Hepatocyte (in vitro differentiated cells): ENCODE measurements around the gene CCL4L2. TPM values are rescaled to one million over a fixed set of nuclear protein-coding genes. Genes with fewer than 3 reads are reported as not detected.
"Not testable (repeated sequence)": the region's sequence is repeated elsewhere in the genome, so short reads cannot be mapped to it uniquely, and the experiment has no call there.

Experiments used
- DNase-seq: peaks from one replicate; pipeline ENCODE4 v3.0.0-alpha.2; 2016; ENCODE audit warnings: low spot score
- H2AFZ ChIP-seq: fragments of 200-600 bp; sonication (generic); 2 replicates; pipeline ENCODE4 v1.6.0; 2016; ENCODE audit warnings: antibody characterized with exemption, mild to moderate bottlenecking
- H3K27ac ChIP-seq: fragments of 200-600 bp; sonication (generic); 2 replicates; pipeline ENCODE4 v1.5.1; 2016; ENCODE audit warnings: mild to moderate bottlenecking
- H3K27me3 ChIP-seq: fragments of 200-600 bp; sonication (generic); 2 replicates; pipeline ENCODE4 v1.6.1; 2016
- H3K36me3 ChIP-seq: fragments of 200-600 bp; sonication (generic); replicated peaks from 2 replicates; pipeline ENCODE4 v1.5.1; 2016; ENCODE audit warnings: low read depth; ENCODE audit not compliant: insufficient read depth
- H3K4me1 ChIP-seq: fragments of 200-600 bp; sonication (generic); 2 replicates; pipeline ENCODE4 v1.5.1; 2016; ENCODE audit warnings: mild to moderate bottlenecking, moderate library complexity; ENCODE audit not compliant: insufficient read depth
- H3K4me2 ChIP-seq: fragments of 200-600 bp; sonication (generic); 2 replicates; pipeline ENCODE4 v1.6.0; 2016
- H3K4me3 ChIP-seq: fragments of 200-600 bp; sonication (generic); 2 replicates; pipeline ENCODE4 v1.5.1; 2016; ENCODE audit warnings: mild to moderate bottlenecking
- H3K79me2 ChIP-seq: fragments of 200-600 bp; sonication (generic); 2 replicates; pipeline ENCODE4 v1.6.0; 2017; ENCODE audit warnings: mild to moderate bottlenecking
- H3K9me2 ChIP-seq: fragments of 200-600 bp; sonication (generic); replicated peaks from 2 replicates; pipeline ENCODE4 v1.6.0; 2017; ENCODE audit warnings: mild to moderate bottlenecking; ENCODE audit not compliant: insufficient read depth
- H3K9me3 ChIP-seq: fragments of 200-600 bp; sonication (generic); 2 replicates; pipeline ENCODE4 v1.5.1; 2016; ENCODE audit warnings: low read depth, mild to moderate bottlenecking
- H4K20me1 ChIP-seq: fragments of 200-600 bp; sonication (generic); 2 replicates; pipeline ENCODE4 v1.6.0; 2016; ENCODE audit warnings: mild to moderate bottlenecking; ENCODE audit not compliant: insufficient read depth, poor library complexity, severe bottlenecking
- CTCF ChIP-seq: fragments of 200-600 bp; sonication (generic); IDR thresholded peaks from 2 replicates; pipeline ENCODE4 v1.5.1; 2016; ENCODE audit warnings: antibody characterized with exemption, mild to moderate bottlenecking; ENCODE audit not compliant: poor library complexity
- EZH2 ChIP-seq: fragments of 200-600 bp; sonication (generic); IDR thresholded peaks from 2 replicates; pipeline ENCODE4 v1.6.1; 2016; ENCODE audit warnings: antibody characterized with exemption, mild to moderate bottlenecking, borderline replicate concordance
- EZH2phosphoT487 ChIP-seq: fragments of 200-600 bp; sonication (generic); IDR thresholded peaks from one replicate; pipeline ENCODE4 v1.6.1; 2018; ENCODE audit warnings: antibody characterized with exemption, mild to moderate bottlenecking, low read depth, moderate library complexity; ENCODE audit not compliant: unreplicated experiment, severe bottlenecking
- WGBS: methylation state at CpG from one replicate; pipeline ENCODE4 v1.1.6; 2016; ENCODE audit warnings: low lambda C conversion rate; ENCODE audit errors: missing lambda C conversion rate; 5-methylcytosine and 5-hydroxymethylcytosine counted together
- polyA plus RNA-seq: library from polyadenylated mRNA; unstranded; fragments of >200 nt; fragmentation: Nextera tagmentation; extraction: Ambion mirVana; gene quantifications from 2 replicates; pipeline ENCODE4 v1.2.1, GENCODE V29; 2016
- total RNA-seq: library from RNA; depleted of rRNA; stranded (reverse); fragments of >200 nt; gene quantifications from 2 replicates; pipeline ENCODE4 v1.2.3, GENCODE V29; 2014

The CCL4L2 gene
- total and polyA plus RNA-seq, 2 experiments from 2014 or later = 12.8 to 78.8 TPM

- WGBS = 6% methylated on average over 75 of the region's 76 CpGs
- no peaks in the 10 kb centered on the region for H4K20me1 ChIP-seq
- H2AFZ ChIP-seq = peak overlapping the region; percentile 92
- H3K27ac ChIP-seq = peak overlapping the region; percentile 3
- H3K4me1 ChIP-seq = peaks cover 17% of the 10 kb centered on the region
- peak overlapping the region; percentile 98 for H3K4me2 ChIP-seq
- peak; percentile 96 for DNase-seq
- H3K9me3 ChIP-seq = no peaks in the 10 kb centered on the region
- H3K36me3 ChIP-seq = no peaks in the 10 kb centered on the region
- TF ChIP-seq CTCF (peak; percentile 26), EZH2phosphoT487 (no peak), EZH2 (peak; percentile 78)
- H3K79me2 ChIP-seq = no peaks in the 10 kb centered on the region
- no peaks in the 10 kb centered on the region for H3K9me2 ChIP-seq
- H3K27me3 ChIP-seq = peaks cover 34% of the 10 kb centered on the region
- peak overlapping the region; percentile 76 for H3K4me3 ChIP-seq
These were observed 27.6 kb upstream of the CCL4L2 start for GRCh38 chr17:36183001-36183971.

- peaks cover 17% of the 10 kb centered on the region for H3K4me1 ChIP-seq
- 90% methylated on average over 12 of the region's 12 CpGs for WGBS
- H3K36me3 ChIP-seq = no peaks in the 10 kb centered on the region
- TF ChIP-seq CTCF (no peak), EZH2phosphoT487 (no peak), EZH2 (no peak)
- no peak overlapping the region for H2AFZ ChIP-seq
- H3K4me2 ChIP-seq = peak overlapping the region; percentile 98
- H3K4me3 ChIP-seq = no peak overlapping the region
- no peaks in the 10 kb centered on the region for H3K9me3 ChIP-seq
- H3K79me2 ChIP-seq = no peaks in the 10 kb centered on the region
- H3K27ac ChIP-seq = no peak overlapping the region
- peaks cover 34% of the 10 kb centered on the region for H3K27me3 ChIP-seq
- no peaks in the 10 kb centered on the region for H3K9me2 ChIP-seq
- DNase-seq = no peak
- H4K20me1 ChIP-seq = no peaks in the 10 kb centered on the region
These were observed 26.7 kb upstream of the CCL4L2 start for GRCh38 chr17:36184023-36184765.

- H3K27me3 ChIP-seq = peaks cover 34% of the 10 kb centered on the region
- H3K9me3 ChIP-seq = no peaks in the 10 kb centered on the region
- 34% methylated on average over 2 of the region's 2 CpGs for WGBS
- H3K4me2 ChIP-seq = no peak overlapping the region
- H3K4me1 ChIP-seq = peaks cover 17% of the 10 kb centered on the region
- H4K20me1 ChIP-seq = no peaks in the 10 kb centered on the region
- H3K9me2 ChIP-seq = no peaks in the 10 kb centered on the region
- DNase-seq = no peak
- no peak overlapping the region for H3K4me3 ChIP-seq
- no peaks in the 10 kb centered on the region for H3K79me2 ChIP-seq
- no peak for TF ChIP-seq EZH2phosphoT487
- TF ChIP-seq EZH2 = no peak
- TF ChIP-seq CTCF = no peak
- no peak overlapping the region for H2AFZ ChIP-seq
- no peaks in the 10 kb centered on the region for H3K36me3 ChIP-seq
- no peak overlapping the region for H3K27ac ChIP-seq
These were observed 25.4 kb upstream of the CCL4L2 start for GRCh38 chr17:36185416-36185815.

GRCh38 chr17:36186810-36187763 lies 23.8 kb upstream of the CCL4L2 start:
- H3K36me3 ChIP-seq, DNase-seq, H3K9me2 ChIP-seq, H3K4me2 ChIP-seq, H2AFZ ChIP-seq, H3K79me2 ChIP-seq, H4K20me1 ChIP-seq, H3K27ac ChIP-seq, H3K9me3 ChIP-seq, H3K4me3 ChIP-seq: not testable (repeated sequence)
- H3K27me3 ChIP-seq = peaks cover 21% of the 10 kb centered on the region
- peaks cover 17% of the 10 kb centered on the region for H3K4me1 ChIP-seq
- WGBS = 89% methylated on average over 13 of the region's 13 CpGs

GRCh38 chr17:36187943-36188665 lies 22.8 kb upstream of the CCL4L2 start:
- DNase-seq, H4K20me1 ChIP-seq, H2AFZ ChIP-seq, H3K4me3 ChIP-seq, H3K4me2 ChIP-seq, H3K79me2 ChIP-seq, H3K27ac ChIP-seq, H3K9me2 ChIP-seq, H3K9me3 ChIP-seq, H3K36me3 ChIP-seq: not testable (repeated sequence)
- 81% methylated on average over 5 of the region's 5 CpGs for WGBS
- peaks cover 14% of the 10 kb centered on the region for H3K27me3 ChIP-seq
- peaks cover 10% of the 10 kb centered on the region for H3K4me1 ChIP-seq
